Cardiac muscle cell (in vitro differentiated cells and primary cell): ENCODE results near the gene FFAR2. TPM values are rescaled to one million over a fixed set of nuclear protein-coding genes. Genes with fewer than 3 reads are reported as not detected.
"Not testable (repeated sequence)": the region's sequence is repeated elsewhere in the genome, so short reads cannot be mapped to it uniquely, and the experiment has no call there.

Experiments
- DNase-seq, 2 donors: peaks; one replicate each; pipeline versions ENCODE4 v3.0.0 to v3.0.0-alpha.2; 2010 to 2017; ENCODE audit warnings: low read depth in 1 of 2, low spot score in 1 of 2
- H3K27ac ChIP-seq: fragments of 200-600 bp; sonication (generic); 2 replicates; pipeline ENCODE4 v1.5.1; 2016
- H3K27me3 ChIP-seq: fragments of 200-600 bp; sonication (generic); 2 replicates; pipeline ENCODE4 v1.6.0; 2016; ENCODE audit warnings: control low read depth
- H3K36me3 ChIP-seq: fragments of 200-600 bp; sonication (generic); 2 replicates; pipeline ENCODE4 v1.5.1; 2016; ENCODE audit warnings: control low read depth
- H3K4me1 ChIP-seq: fragments of 200-600 bp; sonication (generic); 2 replicates; pipeline ENCODE4 v1.8.1; 2017; ENCODE audit warnings: low read depth, mild to moderate bottlenecking, mixed run types
- H3K4me3 ChIP-seq: fragments of 200-600 bp; sonication (generic); 2 replicates; pipeline ENCODE4 v1.5.1; 2016; ENCODE audit warnings: mild to moderate bottlenecking
- H3K9me3 ChIP-seq: fragments of 200-600 bp; sonication (generic); 2 replicates; pipeline ENCODE4 v1.5.1; 2017; ENCODE audit warnings: low read depth, mild to moderate bottlenecking, control low read depth
- CTCF ChIP-seq: IDR thresholded peaks from 2 replicates; pipeline ENCODE4 v1.5.1; 2012; ENCODE audit warnings: low read depth, mild to moderate bottlenecking, low read length
- polyA plus RNA-seq: library from polyadenylated mRNA; unstranded; fragments of >200 nt; fragmentation: Nextera tagmentation; extraction: Ambion mirVana; gene quantifications from 2 replicates; pipeline ENCODE4 v1.2.1, GENCODE V29; 2016
- total RNA-seq: library from RNA; depleted of rRNA; stranded (reverse); fragments of >200 nt; gene quantifications from 2 replicates; pipeline ENCODE4 v1.2.3, GENCODE V29; 2016

Gene FFAR2
- total and polyA plus RNA-seq, 2 experiments from 2014 or later, result not detected

- Histone ChIP-seq H3K36me3 (no peaks in the 10 kb centered on the region), H3K4me3 (no peak overlapping the region), H3K9me3 (no peaks in the 10 kb centered on the region), H3K27ac (no peak overlapping the region), H3K27me3 (no peaks in the 10 kb centered on the region), H3K4me1 (peaks cover 5% of the 10 kb centered on the region)
- no peak for TF ChIP-seq CTCF
- DNase-seq, result no peak
These were observed 10.8 kb downstream of the FFAR2 start for GRCh38 chr19:35458731-35459391.

- no peak overlapping the region for H3K4me3 ChIP-seq
- H3K36me3 ChIP-seq, result no peaks in the 10 kb centered on the region
- no peaks in the 10 kb centered on the region for H3K27me3 ChIP-seq
- peaks cover 5% of the 10 kb centered on the region for H3K4me1 ChIP-seq
- peak in 1 of 2 donors; percentile 89 for DNase-seq
- H3K9me3 ChIP-seq, result no peaks in the 10 kb centered on the region
- no peak for TF ChIP-seq CTCF
- H3K27ac ChIP-seq, result no peak overlapping the region
These were observed 11.5 kb downstream of the FFAR2 start for GRCh38 chr19:35459414-35460082.

- H3K27me3 ChIP-seq, result no peaks in the 10 kb centered on the region
- H3K9me3 ChIP-seq, result no peaks in the 10 kb centered on the region
- H3K27ac ChIP-seq, result no peak overlapping the region
- H3K36me3 ChIP-seq, result no peaks in the 10 kb centered on the region
- H3K4me1 ChIP-seq, result peaks cover 5% of the 10 kb centered on the region
- TF ChIP-seq CTCF, result no peak
- DNase-seq, result peak in 1 of 2 donors; percentile 66
- H3K4me3 ChIP-seq, result no peak overlapping the region
These were observed 12.6 kb downstream of the FFAR2 start for GRCh38 chr19:35460608-35461007.

- H3K27me3 ChIP-seq, result no peaks in the 10 kb centered on the region
- no peak overlapping the region for H3K27ac ChIP-seq
- no peaks in the 10 kb centered on the region for H3K36me3 ChIP-seq
- H3K4me3 ChIP-seq, result no peak overlapping the region
- no peak for TF ChIP-seq CTCF
- no peaks in the 10 kb centered on the region for H3K9me3 ChIP-seq
- DNase-seq, result no peak
- H3K4me1 ChIP-seq, result peaks cover 5% of the 10 kb centered on the region
These were observed 13.0 kb downstream of the FFAR2 start for GRCh38 chr19:35461060-35461459.

GRCh38 chr19:35461788-35462187, 13.7 kb downstream of the FFAR2 start:
- not testable (repeated sequence) for H3K4me3 ChIP-seq, H3K27me3 ChIP-seq, H3K4me1 ChIP-seq, H3K27ac ChIP-seq, DNase-seq, H3K36me3 ChIP-seq, H3K9me3 ChIP-seq

GRCh38 chr19:35462476-35462953, 14.5 kb downstream of the FFAR2 start:
- no peak overlapping the region for H3K27ac ChIP-seq
- no peaks in the 10 kb centered on the region for H3K27me3 ChIP-seq

GRCh38 chr19:35462956-35463355, 14.9 kb downstream of the FFAR2 start:
- H3K27me3 ChIP-seq, result not testable (repeated sequence)

More at GRCh38 chr19:35462476-35462953, 14.5 kb downstream of the FFAR2 start:
- DNase-seq, result no peak
- Histone ChIP-seq H3K4me1 (peaks cover 5% of the 10 kb centered on the region), H3K36me3 (no peaks in the 10 kb centered on the region), H3K4me3 (no peak overlapping the region), H3K9me3 (no peaks in the 10 kb centered on the region)
- TF ChIP-seq CTCF, result no peak

More at GRCh38 chr19:35462956-35463355, 14.9 kb downstream of the FFAR2 start:
- not testable (repeated sequence) for H3K4me1 ChIP-seq, H3K9me3 ChIP-seq, H3K4me3 ChIP-seq, DNase-seq, H3K36me3 ChIP-seq, H3K27ac ChIP-seq
